Neutrophil (primary cell): ENCODE results near the gene SARDH.

ENCODE experiments used
- H3K27ac ChIP-seq: fragments of 200-600 bp; sonication (generic); 2 replicates; pipeline ENCODE4 v1.5.1; 2016; ENCODE audit warnings: mild to moderate bottlenecking, moderate library complexity
- H3K27me3 ChIP-seq: fragments of 200-600 bp; sonication (generic); 2 replicates; pipeline ENCODE4 v1.6.0; 2016; ENCODE audit warnings: mild to moderate bottlenecking
- H3K36me3 ChIP-seq: fragments of 200-600 bp; sonication (generic); 2 replicates; pipeline ENCODE4 v1.5.1; 2017
- H3K4me1 ChIP-seq, 2 experiments: fragments of 200-600 bp in 1 of 2; sonication (generic) in 1 of 2; 1 replicate in 1 of 2; 2 replicates in 1 of 2; pipeline versions ENCODE4 v1.5.1 to v1.6.1; 2013 to 2016; ENCODE audit warnings: low read depth in 1 of 2, low read length in 1 of 2, mild to moderate bottlenecking in 1 of 2, moderate library complexity in 1 of 2; ENCODE audit not compliant: control insufficient read depth in 1 of 2, insufficient read depth in 1 of 2
- H3K4me3 ChIP-seq, 2 experiments: fragments of 200-600 bp in 1 of 2; sonication (generic) in 1 of 2; 1 replicate in 1 of 2; 2 replicates in 1 of 2; pipeline ENCODE4 v1.5.1; 2013 to 2016; ENCODE audit warnings: low read depth in 1 of 2, low read length in 1 of 2, mild to moderate bottlenecking in 1 of 2, moderate library complexity in 1 of 2
- H3K9me3 ChIP-seq: fragments of 200-600 bp; sonication (generic); 2 replicates; pipeline ENCODE4 v1.5.1; 2016
- TF ChIP-seq, protein P1 (sequence below): fragments of 200-600 bp; sonication (generic); IDR thresholded peaks from 2 replicates; pipeline ENCODE4 v1.5.1; 2016; ENCODE audit warnings: antibody characterized with exemption

SARDH gene

DNA sequence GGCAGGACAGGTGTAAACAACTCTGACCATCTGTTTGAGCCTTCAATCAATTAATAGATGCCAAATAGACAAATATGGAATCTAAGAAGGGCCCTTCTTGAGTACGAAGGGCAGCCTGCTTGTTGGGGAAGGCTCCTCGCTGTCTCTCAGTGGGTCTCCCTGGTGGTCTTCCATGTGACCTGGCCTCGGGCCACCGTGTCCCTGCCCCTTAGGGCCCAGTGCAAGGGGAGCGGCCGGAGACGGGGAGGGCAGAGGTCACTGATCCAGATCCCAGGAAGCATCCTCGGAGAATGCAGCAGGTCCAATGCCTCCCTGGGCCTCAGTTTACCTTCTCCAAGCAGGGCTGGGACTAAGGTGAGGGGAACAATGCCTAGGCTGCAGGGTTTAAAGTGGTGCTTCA lies 99.4 kb downstream of the SARDH start:
- H3K4me3 ChIP-seq = no peak overlapping the region
- peaks cover 13% of the 10 kb centered on the region for H3K27me3 ChIP-seq
- no peaks in the 10 kb centered on the region for H3K36me3 ChIP-seq
- no peak overlapping the region for H3K27ac ChIP-seq
- H3K4me1 ChIP-seq = no peaks in the 10 kb centered on the region
- no peaks in the 10 kb centered on the region for H3K9me3 ChIP-seq
- TF ChIP-seq, protein P1, sequence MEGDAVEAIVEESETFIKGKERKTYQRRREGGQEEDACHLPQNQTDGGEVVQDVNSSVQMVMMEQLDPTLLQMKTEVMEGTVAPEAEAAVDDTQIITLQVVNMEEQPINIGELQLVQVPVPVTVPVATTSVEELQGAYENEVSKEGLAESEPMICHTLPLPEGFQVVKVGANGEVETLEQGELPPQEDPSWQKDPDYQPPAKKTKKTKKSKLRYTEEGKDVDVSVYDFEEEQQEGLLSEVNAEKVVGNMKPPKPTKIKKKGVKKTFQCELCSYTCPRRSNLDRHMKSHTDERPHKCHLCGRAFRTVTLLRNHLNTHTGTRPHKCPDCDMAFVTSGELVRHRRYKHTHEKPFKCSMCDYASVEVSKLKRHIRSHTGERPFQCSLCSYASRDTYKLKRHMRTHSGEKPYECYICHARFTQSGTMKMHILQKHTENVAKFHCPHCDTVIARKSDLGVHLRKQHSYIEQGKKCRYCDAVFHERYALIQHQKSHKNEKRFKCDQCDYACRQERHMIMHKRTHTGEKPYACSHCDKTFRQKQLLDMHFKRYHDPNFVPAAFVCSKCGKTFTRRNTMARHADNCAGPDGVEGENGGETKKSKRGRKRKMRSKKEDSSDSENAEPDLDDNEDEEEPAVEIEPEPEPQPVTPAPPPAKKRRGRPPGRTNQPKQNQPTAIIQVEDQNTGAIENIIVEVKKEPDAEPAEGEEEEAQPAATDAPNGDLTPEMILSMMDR = no peak

- H3K27ac ChIP-seq = no peak overlapping the region
- TF ChIP-seq, protein P1 = no peak
- no peaks in the 10 kb centered on the region for H3K4me1 ChIP-seq
- no peaks in the 10 kb centered on the region for H3K9me3 ChIP-seq
- H3K27me3 ChIP-seq = peaks cover 20% of the 10 kb centered on the region
- no peak overlapping the region for H3K4me3 ChIP-seq
- H3K36me3 ChIP-seq = no peaks in the 10 kb centered on the region
Observed at GRCh38 chr9:133638076-133638475, 100.1 kb downstream of the SARDH start.

- Histone ChIP-seq H3K4me3 (no peak overlapping the region), H3K36me3 (no peaks in the 10 kb centered on the region), H3K27me3 (peaks cover 21% of the 10 kb centered on the region), H3K4me1 (no peaks in the 10 kb centered on the region), H3K27ac (no peak overlapping the region), H3K9me3 (no peaks in the 10 kb centered on the region)
- TF ChIP-seq, protein P1 = no peak
Observed at GRCh38 chr9:133637451-133638055, 100.6 kb downstream of the SARDH start.

DNA sequence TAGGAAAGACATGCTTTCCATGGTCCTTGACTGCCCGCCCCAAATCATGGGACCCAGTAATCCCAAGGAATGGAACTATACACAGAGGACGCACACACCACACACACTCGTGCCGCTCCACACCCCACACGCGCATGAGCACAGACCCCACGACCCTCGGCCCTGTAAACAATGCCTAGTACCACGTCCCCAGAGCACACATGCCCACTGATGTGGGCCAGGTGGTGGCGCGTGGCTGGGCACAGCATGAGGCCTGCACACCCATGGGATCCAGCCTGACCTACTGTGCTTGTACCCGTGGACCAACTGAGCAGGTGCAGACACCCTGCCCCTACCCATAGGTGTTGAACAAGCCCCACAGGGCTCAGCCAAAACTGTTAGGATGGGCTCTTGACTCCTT lies 101.2 kb downstream of the SARDH start:
- Histone ChIP-seq H3K27ac (no peak overlapping the region), H3K9me3 (no peaks in the 10 kb centered on the region), H3K27me3 (peaks cover 21% of the 10 kb centered on the region), H3K36me3 (no peaks in the 10 kb centered on the region), H3K4me1 (no peaks in the 10 kb centered on the region), H3K4me3 (no peak overlapping the region)
- TF ChIP-seq, protein P1 = no peak

DNA sequence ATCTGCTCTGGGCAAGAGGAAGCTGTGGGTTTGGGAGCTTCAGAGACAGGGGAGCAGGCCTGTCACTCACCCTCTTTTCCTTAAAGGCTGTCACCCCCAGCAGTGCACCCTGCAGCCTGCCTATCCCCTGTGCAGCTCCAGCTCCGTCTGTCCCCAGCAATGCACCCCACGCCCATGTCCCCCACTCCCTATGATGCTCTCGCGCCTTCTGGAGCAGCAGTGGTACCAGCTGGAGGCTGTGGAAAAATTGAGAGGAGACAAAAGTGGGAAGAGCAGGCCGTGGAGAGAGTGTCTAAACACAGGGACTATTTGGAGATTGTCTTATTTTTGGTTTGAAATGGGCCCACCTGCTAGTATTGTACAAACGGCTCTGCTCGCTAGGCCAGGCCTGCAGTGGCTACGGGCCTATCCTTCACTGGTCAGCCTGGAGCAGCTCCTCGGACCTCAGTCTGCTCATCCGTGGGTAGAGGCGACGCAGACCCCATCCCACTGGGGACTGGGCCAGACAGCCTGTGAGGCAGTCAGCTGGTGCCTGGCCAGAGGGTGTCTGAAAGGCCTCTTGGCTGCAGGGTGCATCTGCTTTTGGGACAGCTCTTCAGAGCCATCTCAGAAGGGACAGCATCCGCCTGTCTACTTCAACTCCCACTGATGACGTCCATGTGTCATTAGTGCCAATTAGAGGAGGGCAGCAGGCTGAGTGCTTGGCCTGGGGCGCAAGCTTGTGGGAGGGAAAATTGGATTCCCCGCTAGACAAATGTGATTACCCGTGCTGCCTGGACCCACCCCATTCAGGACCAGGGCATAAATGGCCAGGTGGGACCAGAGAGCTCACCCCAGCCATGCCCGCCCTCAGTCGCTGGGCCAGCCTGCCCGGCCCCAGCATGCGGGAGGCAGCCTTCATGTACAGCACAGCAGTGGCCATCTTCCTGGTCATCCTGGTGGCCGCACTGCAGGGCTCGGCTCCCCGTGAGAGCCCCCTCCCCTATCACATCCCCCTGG lies 102.3 kb downstream of the SARDH start, which contains the start of gene DBH:
DBH (plus strand) TSS at position 831 of the 999 bp plus-strand sequence; CDS start at position 840, 9 bp downstream.
- Histone ChIP-seq H3K4me1 (no peaks in the 10 kb centered on the region), H3K4me3 (no peak within 1 kb of the TSS), H3K36me3 (no peaks in the 10 kb centered on the region), H3K27me3 (peaks cover 21% of the 10 kb centered on the region), H3K9me3 (no peaks in the 10 kb centered on the region), H3K27ac (no peak within 1 kb of the TSS)
- TF ChIP-seq, protein P1 = no peak
